Measurements from ENCODE around the gene FRMD1. TPM values are rescaled to one million over a fixed set of nuclear protein-coding genes. Genes with fewer than 3 reads are reported as not detected.

The FRMD1 gene
- total and polyA plus RNA-seq, 10 of the 15 experiments (the other 5 are each of a cell fraction or from before 2014, with no cell fraction given), result not detected

- no TSS peak for BruUV-seq (replicated peaks)
- ChIA-PET RAD21 (ENCODE audit: unreplicated experiment) (no interaction called here), POLR2A (no interaction called here), CTCF (interaction anchor here (0.5 kb wide), 1 partner anchor 662 kb away, joined by 3 read pairs; no protein-coding TSS in a partner anchor), SMC1A (ENCODE audit: uncharacterized antibody, unreplicated experiment) (no interaction called here)
- TF ChIP-seq IRF5 (IDR thresholded peaks at IDR 0.05; ENCODE audit: borderline replicate concordance) (no peak), BHLHE40 (IDR thresholded peaks at IDR 0.05; ENCODE audit: borderline replicate concordance in 1 of 2, low read depth in 2 of 2, low read length in 1 of 2) (no peak), SMC3 (IDR thresholded peaks at IDR 0.05; ENCODE audit: borderline replicate concordance, low read length) (no peak), CREB1 (IDR thresholded peaks at IDR 0.05; ENCODE audit: low read depth) (no peak), CBX3 (IDR thresholded peaks at IDR 0.05; ENCODE audit: borderline replicate concordance, low read depth) (no peak), KAT2A (conservative IDR thresholded peaks at IDR 0.05; ENCODE audit: control insufficient read depth, low read depth, low read length) (no peak), TCF3 (IDR thresholded peaks at IDR 0.05; ENCODE audit: borderline replicate concordance, insufficient read depth, low read depth, low read length) (no peak), MYB (IDR thresholded peaks at IDR 0.05; ENCODE audit: borderline replicate concordance, low read depth, low read length) (no peak), ZNF24 (IDR thresholded peaks at IDR 0.05) (no peak), NFXL1 (IDR thresholded peaks at IDR 0.05; ENCODE audit: borderline replicate concordance) (no peak), ZNF384 (IDR thresholded peaks at IDR 0.05; ENCODE audit: borderline replicate concordance, low read depth, low read length) (no peak), CBFB (IDR thresholded peaks at IDR 0.05; ENCODE audit: low read depth) (no peak), BCL11A (IDR thresholded peaks at IDR 0.05; ENCODE audit: low read depth, low read length) (no peak), PBX3 (IDR thresholded peaks at IDR 0.05; ENCODE audit: insufficient replicate concordance, low read depth, low read length) (no peak), SRF (IDR thresholded peaks at IDR 0.05; ENCODE audit: low read depth in 2 of 2, low read length in 2 of 2) (no peak)
- DNase-seq (ENCODE audit: low read depth, low spot score), result no peak
- in situ Hi-C loops (cut with MboI) (no loop called here), intact Hi-C loops (cut with micrococcal nuclease; ENCODE audit: unreplicated experiment) (no loop called here)
- H3K4me2 ChIP-seq (ENCODE audit: control insufficient read depth, insufficient read depth), result no peak overlapping the region
- no peaks in the 10 kb centered on the region for H3K27me3 ChIP-seq (replicated peaks in 1 of 2; ENCODE audit: control insufficient read depth in 2 of 2, insufficient read depth in 2 of 2, low read length in 1 of 2)
- ATAC-seq, result no peak
- H4K20me1 ChIP-seq (ENCODE audit: control insufficient read depth, insufficient read depth), result no peaks in the 10 kb centered on the region
- no peak for FAIRE-seq
- no peak overlapping the region for H3K27ac ChIP-seq (ENCODE audit: control insufficient read depth, insufficient read depth)
- H3K9me3 ChIP-seq (replicated peaks; ENCODE audit: control insufficient read depth, insufficient read depth, low read length), result peaks cover 1% of the 10 kb centered on the region
- no peaks in the 10 kb centered on the region for H3K4me1 ChIP-seq (ENCODE audit: control insufficient read depth, insufficient read depth, low read length)
- no peak overlapping the region for H3K4me3 ChIP-seq
- no peak overlapping the region for H3K9ac ChIP-seq (ENCODE audit: control insufficient read depth, insufficient read depth, low read length)
- 32% methylated on average over 13 of the region's 13 CpGs for WGBS (ENCODE audit: insufficient coverage, insufficient replicate concordance, low lambda C conversion rate, missing lambda C conversion rate)
- H2AFZ ChIP-seq (ENCODE audit: control insufficient read depth, low read depth, low read length), result no peak overlapping the region
- no peaks in the 10 kb centered on the region for H3K79me2 ChIP-seq (ENCODE audit: control insufficient read depth, insufficient read depth, low read length)
- no peaks in the 10 kb centered on the region for H3K36me3 ChIP-seq (ENCODE audit: control insufficient read depth in 2 of 2, insufficient read depth in 2 of 2, low read length in 1 of 2)
Measured at GRCh38 chr6:168012431-168013249, 66.4 kb downstream of the FRMD1 start.
